ENCODE results near the gene CBLB.

CBLB gene

GRCh38 chr3:105613120-105613519, 255.7 kb downstream of the CBLB start:
- no peaks in the 10 kb centered on the region for H3K27me3 ChIP-seq (ENCODE audit: control insufficient read depth in 5 of 5, insufficient read depth in 4 of 5, low read length in 5 of 5)

GRCh38 chr3:105611304-105612192, 257.3 kb downstream of the CBLB start:
- Histone ChIP-seq H3K36me3 (ENCODE audit: control insufficient read depth in 5 of 5, insufficient read depth in 5 of 5, low read length in 5 of 5) (no peaks in the 10 kb centered on the region), H3K4me1 (ENCODE audit: control insufficient read depth in 5 of 5, insufficient read depth in 5 of 5, low read length in 5 of 5) (no peaks in the 10 kb centered on the region), H3K9me3 (ENCODE audit: control insufficient read depth in 5 of 5, low read length in 5 of 5) (no peaks in the 10 kb centered on the region), H3K4me3 (ENCODE audit: low read depth in 1 of 5, low read length in 5 of 5) (no peak overlapping the region), H3K27me3 (ENCODE audit: control insufficient read depth in 5 of 5, insufficient read depth in 4 of 5, low read length in 5 of 5) (no peaks in the 10 kb centered on the region), H3K27ac (ENCODE audit: low read depth, low read length) (no peak overlapping the region), H3K9ac (ENCODE audit: low read length in 5 of 5) (no peak overlapping the region)

More at GRCh38 chr3:105613120-105613519, 255.7 kb downstream of the CBLB start:
- H3K4me3 ChIP-seq (ENCODE audit: low read depth in 1 of 5, low read length in 5 of 5) = no peak overlapping the region
- no peak overlapping the region for H3K9ac ChIP-seq (ENCODE audit: low read length in 5 of 5)
- H3K27ac ChIP-seq (ENCODE audit: low read depth, low read length) = no peak overlapping the region
- no peaks in the 10 kb centered on the region for H3K9me3 ChIP-seq (ENCODE audit: control insufficient read depth in 5 of 5, low read length in 5 of 5)
- no peaks in the 10 kb centered on the region for H3K4me1 ChIP-seq (ENCODE audit: control insufficient read depth in 5 of 5, insufficient read depth in 5 of 5, low read length in 5 of 5)
- no peaks in the 10 kb centered on the region for H3K36me3 ChIP-seq (ENCODE audit: control insufficient read depth in 5 of 5, insufficient read depth in 5 of 5, low read length in 5 of 5)

GRCh38 chr3:105610473-105610872, 258.3 kb downstream of the CBLB start:
- H3K4me3 ChIP-seq (ENCODE audit: low read depth in 1 of 5, low read length in 5 of 5) = no peak overlapping the region
- H3K36me3 ChIP-seq (ENCODE audit: control insufficient read depth in 5 of 5, insufficient read depth in 5 of 5, low read length in 5 of 5) = no peaks in the 10 kb centered on the region
- no peaks in the 10 kb centered on the region for H3K4me1 ChIP-seq (ENCODE audit: control insufficient read depth in 5 of 5, insufficient read depth in 5 of 5, low read length in 5 of 5)
- no peaks in the 10 kb centered on the region for H3K9me3 ChIP-seq (ENCODE audit: control insufficient read depth in 5 of 5, low read length in 5 of 5)
- H3K27ac ChIP-seq (ENCODE audit: low read depth, low read length) = no peak overlapping the region
- no peaks in the 10 kb centered on the region for H3K27me3 ChIP-seq (ENCODE audit: control insufficient read depth in 5 of 5, insufficient read depth in 4 of 5, low read length in 5 of 5)
- H3K9ac ChIP-seq (ENCODE audit: low read length in 5 of 5) = no peak overlapping the region

- H3K9ac ChIP-seq (ENCODE audit: low read length in 5 of 5) = no peak overlapping the region
- H3K4me3 ChIP-seq (ENCODE audit: low read depth in 1 of 5, low read length in 5 of 5) = no peak overlapping the region
- H3K9me3 ChIP-seq (ENCODE audit: control insufficient read depth in 5 of 5, low read length in 5 of 5) = no peaks in the 10 kb centered on the region
- no peak overlapping the region for H3K27ac ChIP-seq (ENCODE audit: low read depth, low read length)
- no peaks in the 10 kb centered on the region for H3K27me3 ChIP-seq (ENCODE audit: control insufficient read depth in 5 of 5, insufficient read depth in 4 of 5, low read length in 5 of 5)
- no peaks in the 10 kb centered on the region for H3K36me3 ChIP-seq (ENCODE audit: control insufficient read depth in 5 of 5, insufficient read depth in 5 of 5, low read length in 5 of 5)
- H3K4me1 ChIP-seq (ENCODE audit: control insufficient read depth in 5 of 5, insufficient read depth in 5 of 5, low read length in 5 of 5) = no peaks in the 10 kb centered on the region
These were observed 260.2 kb downstream of the CBLB start for GRCh38 chr3:105608623-105609022.

GRCh38 chr3:105606016-105606415, 262.8 kb downstream of the CBLB start:
- H3K4me3 ChIP-seq (ENCODE audit: low read depth in 1 of 5, low read length in 5 of 5) = no peak overlapping the region
- H3K9ac ChIP-seq (ENCODE audit: low read length in 5 of 5) = no peak overlapping the region
- H3K36me3 ChIP-seq (ENCODE audit: control insufficient read depth in 5 of 5, insufficient read depth in 5 of 5, low read length in 5 of 5) = no peaks in the 10 kb centered on the region
- no peak overlapping the region for H3K27ac ChIP-seq (ENCODE audit: low read depth, low read length)
- no peaks in the 10 kb centered on the region for H3K4me1 ChIP-seq (ENCODE audit: control insufficient read depth in 5 of 5, insufficient read depth in 5 of 5, low read length in 5 of 5)
- no peaks in the 10 kb centered on the region for H3K27me3 ChIP-seq (ENCODE audit: control insufficient read depth in 5 of 5, insufficient read depth in 4 of 5, low read length in 5 of 5)
- no peaks in the 10 kb centered on the region for H3K9me3 ChIP-seq (ENCODE audit: control insufficient read depth in 5 of 5, low read length in 5 of 5)

All from subcutaneous abdominal adipose tissue (tissue), 5 donors.